Measurements from ENCODE around the gene NOTCH1. TPM values are rescaled to one million over a fixed set of nuclear protein-coding genes. Genes with fewer than 3 reads are reported as not detected.

Gene NOTCH1
- total and polyA plus RNA-seq, 9 donors, result 16.7 to 39.5 (median 27.1) TPM

DNA sequence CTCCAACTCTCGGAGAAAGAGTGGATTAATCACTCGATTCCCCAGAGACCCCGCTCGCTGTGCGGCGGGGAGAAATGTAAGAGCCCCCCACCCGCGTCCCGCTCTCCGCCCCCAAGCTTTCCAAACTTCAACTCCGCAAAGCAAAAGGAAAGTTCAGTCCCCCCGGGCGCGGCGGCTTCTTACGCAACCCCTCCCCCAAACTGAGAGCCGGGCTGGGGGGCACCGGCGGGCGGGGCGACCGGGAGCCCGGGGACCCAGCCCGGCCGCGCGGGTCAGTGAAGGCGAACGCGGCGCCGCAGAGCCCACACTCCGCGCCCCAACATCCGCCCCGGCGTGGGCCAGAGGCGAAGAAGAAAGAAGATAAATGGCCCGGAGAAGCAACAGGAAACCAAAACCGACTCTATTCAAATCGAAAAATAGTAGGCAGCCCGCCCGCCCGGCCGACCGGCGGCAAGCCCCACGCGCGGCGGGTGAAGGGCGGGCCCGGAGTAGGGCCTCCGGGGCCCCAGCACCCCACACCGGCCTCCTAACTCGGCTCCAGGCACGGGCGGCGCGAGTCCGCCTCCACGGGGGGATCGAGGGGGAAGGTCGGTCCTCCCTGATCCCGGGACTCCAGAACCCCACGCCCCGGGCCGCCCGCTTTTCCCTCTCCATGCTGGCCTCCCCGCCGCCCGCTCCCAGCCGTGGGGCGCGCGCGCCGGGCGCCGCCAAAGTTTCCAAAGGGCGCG is 720 bp downstream of the NOTCH1 start:
- Histone ChIP-seq H3K4me1 (ENCODE audit: control insufficient read depth, insufficient read depth, low read length) (peaks cover 69% of the 10 kb centered on the region), H3K4me3 (ENCODE audit: low read length) (peak overlapping the region; percentile 71), H3K9me3 (replicated peaks; ENCODE audit: control insufficient read depth, low read depth, low read length) (no peaks in the 10 kb centered on the region), H3K27ac (ENCODE audit: low read length) (peak overlapping the region; percentile 76), H3K36me3 (ENCODE audit: control insufficient read depth, insufficient read depth, low read length) (peaks cover 32% of the 10 kb centered on the region), H3K27me3 (ENCODE audit: control insufficient read depth, insufficient read depth, low read length) (no peaks in the 10 kb centered on the region)
- under 1% methylated on average over 73 of the region's 82 CpGs for WGBS (ENCODE audit: insufficient coverage)
- peak; percentile 52 for DNase-seq

DNA sequence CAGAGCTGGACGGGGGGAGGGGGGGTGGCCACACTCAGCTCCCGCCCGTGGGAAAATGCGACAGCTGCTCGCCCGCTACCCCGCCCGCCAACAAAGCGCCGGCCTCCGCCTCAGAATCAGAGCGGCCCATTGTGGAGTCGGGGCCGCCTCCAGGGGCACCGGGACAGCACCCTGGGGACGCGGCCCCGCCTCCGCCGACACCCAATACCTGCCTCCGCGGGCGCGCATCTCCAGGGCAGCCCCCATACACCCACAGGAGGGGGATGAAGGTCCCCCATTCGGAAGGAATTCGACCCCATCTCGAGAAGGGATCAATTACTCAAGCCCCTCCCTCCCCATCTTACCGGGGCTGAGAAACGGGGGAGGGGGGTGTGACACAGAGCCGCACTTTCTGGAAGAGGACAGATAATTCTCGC is 1.3 kb downstream of the NOTCH1 start:
- 0% methylated on average over 19 of the region's 31 CpGs for WGBS (ENCODE audit: insufficient coverage)
- Histone ChIP-seq H3K4me1 (ENCODE audit: control insufficient read depth, insufficient read depth, low read length) (peaks cover 72% of the 10 kb centered on the region), H3K27ac (ENCODE audit: low read length) (peak overlapping the region; percentile 76), H3K27me3 (ENCODE audit: control insufficient read depth, insufficient read depth, low read length) (no peaks in the 10 kb centered on the region), H3K36me3 (ENCODE audit: control insufficient read depth, insufficient read depth, low read length) (peaks cover 34% of the 10 kb centered on the region), H3K9me3 (replicated peaks; ENCODE audit: control insufficient read depth, low read depth, low read length) (no peaks in the 10 kb centered on the region), H3K4me3 (ENCODE audit: low read length) (peak overlapping the region; percentile 71)
- peak; percentile 80 for DNase-seq

DNA sequence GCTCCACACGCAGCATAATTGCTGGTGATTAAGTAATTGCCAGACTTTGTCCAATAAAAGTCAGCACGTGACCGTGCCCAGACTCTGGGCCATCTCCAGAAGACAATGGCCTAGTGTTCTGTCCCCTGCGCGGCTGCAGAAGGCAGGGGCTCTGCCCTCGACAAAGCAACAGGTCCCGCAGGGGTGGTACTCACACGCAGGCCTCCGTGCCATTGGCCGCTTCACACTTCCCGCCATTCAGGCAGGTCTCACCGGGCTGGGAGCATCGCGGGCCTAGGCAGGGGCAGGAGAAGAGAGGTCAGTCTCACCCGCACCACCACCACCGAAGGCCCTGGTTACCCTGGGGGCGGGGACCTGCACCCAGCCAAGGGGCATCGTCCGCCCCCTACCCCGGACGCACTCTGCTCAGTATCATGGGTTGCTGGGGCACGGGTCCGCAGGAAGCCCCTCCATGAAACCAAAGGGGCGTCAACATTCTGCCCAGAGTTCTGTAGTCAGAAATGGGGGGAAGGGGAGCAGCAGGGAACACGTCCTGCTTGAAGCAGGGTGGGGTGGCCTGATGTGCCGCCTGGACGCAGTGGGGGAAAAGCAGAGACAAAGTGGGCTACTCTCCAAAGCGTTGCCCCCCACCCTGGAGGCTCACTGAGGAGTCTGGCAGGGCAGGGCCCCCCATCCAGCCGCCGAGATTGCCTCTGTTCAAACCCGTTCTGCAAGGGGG is 1.9 kb downstream of the NOTCH1 start:
- WGBS (ENCODE audit: insufficient coverage), result 42% methylated on average over 27 of the region's 31 CpGs
- peaks cover 71% of the 10 kb centered on the region for H3K4me1 ChIP-seq (ENCODE audit: control insufficient read depth, insufficient read depth, low read length)
- peak; percentile 61 for DNase-seq
- H3K27me3 ChIP-seq (ENCODE audit: control insufficient read depth, insufficient read depth, low read length), result no peaks in the 10 kb centered on the region
- H3K36me3 ChIP-seq (ENCODE audit: control insufficient read depth, insufficient read depth, low read length), result peaks cover 34% of the 10 kb centered on the region
- peak overlapping the region; percentile 71 for H3K4me3 ChIP-seq (ENCODE audit: low read length)
- peak overlapping the region; percentile 65 for H3K27ac ChIP-seq (ENCODE audit: low read length)
- no peaks in the 10 kb centered on the region for H3K9me3 ChIP-seq (replicated peaks; ENCODE audit: control insufficient read depth, low read depth, low read length)

DNA sequence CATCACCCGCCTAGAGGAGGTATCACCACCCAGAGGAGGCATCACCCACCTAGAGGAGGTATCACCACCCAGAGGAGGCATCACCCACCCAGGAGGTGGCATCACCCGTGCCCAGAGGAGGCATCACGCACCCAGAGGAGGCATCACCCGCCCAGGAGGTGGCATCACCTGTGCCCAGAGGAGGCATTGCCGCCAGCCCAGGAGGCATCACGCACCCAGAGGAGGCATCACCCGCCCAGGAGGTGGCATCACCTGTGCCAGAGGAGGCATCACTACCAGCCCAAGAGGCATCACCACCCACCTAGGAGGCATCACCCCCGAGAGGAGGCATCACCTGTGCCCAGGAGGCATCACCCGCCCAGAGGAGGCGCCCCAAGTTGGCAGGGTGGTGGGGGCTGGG is 2.6 kb downstream of the NOTCH1 start:
- no peaks in the 10 kb centered on the region for H3K9me3 ChIP-seq (replicated peaks; ENCODE audit: control insufficient read depth, low read depth, low read length)
- H3K27ac ChIP-seq (ENCODE audit: low read length), result peak overlapping the region; percentile 65
- WGBS (ENCODE audit: insufficient coverage), result 94% methylated on average over 4 of the region's 10 CpGs
- peaks cover 37% of the 10 kb centered on the region for H3K36me3 ChIP-seq (ENCODE audit: control insufficient read depth, insufficient read depth, low read length)
- no peak for DNase-seq
- H3K4me3 ChIP-seq (ENCODE audit: low read length), result peak overlapping the region; percentile 71
- H3K4me1 ChIP-seq (ENCODE audit: control insufficient read depth, insufficient read depth, low read length), result peaks cover 76% of the 10 kb centered on the region
- no peaks in the 10 kb centered on the region for H3K27me3 ChIP-seq (ENCODE audit: control insufficient read depth, insufficient read depth, low read length)

DNA sequence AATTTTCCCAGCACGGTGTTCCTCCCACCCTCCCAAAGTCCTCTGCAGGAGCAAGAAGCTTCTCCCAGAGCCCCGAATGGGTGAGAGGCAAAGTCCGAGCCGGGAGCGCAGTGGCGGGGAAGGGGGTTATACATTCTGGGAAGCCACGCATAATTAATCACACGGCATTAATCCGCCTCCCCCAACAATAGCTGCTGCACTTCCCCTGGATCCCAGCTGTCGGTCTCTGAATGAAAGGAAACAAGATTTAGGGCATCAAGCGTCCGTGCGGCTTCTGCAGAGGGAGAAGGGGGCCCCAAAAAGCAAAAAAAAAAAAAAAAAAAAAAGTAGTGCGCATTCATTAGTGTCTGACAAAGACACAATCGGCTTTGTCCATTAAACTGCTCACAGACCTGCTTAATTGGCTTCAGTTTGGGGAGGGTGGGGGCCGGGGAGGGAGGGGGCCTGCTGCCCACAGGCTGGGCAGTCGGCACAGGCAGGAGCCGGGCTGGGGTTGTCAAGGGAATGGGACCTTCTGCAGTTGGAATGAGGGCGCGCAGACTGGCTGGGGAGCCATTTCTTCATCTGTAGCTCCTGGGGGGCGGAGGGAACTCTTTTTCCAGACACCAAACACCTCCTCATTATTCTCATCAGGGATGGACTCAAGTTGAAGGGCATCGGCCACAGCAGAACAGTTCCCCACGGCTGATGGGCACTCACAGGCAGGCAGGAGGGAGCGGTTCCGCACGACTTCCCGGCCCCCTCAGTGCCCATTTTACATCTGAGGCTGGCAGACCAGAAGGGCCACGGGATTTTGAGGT is 3.4 kb downstream of the NOTCH1 start:
- peak overlapping the region; percentile 65 for H3K27ac ChIP-seq (ENCODE audit: low read length)
- H3K36me3 ChIP-seq (ENCODE audit: control insufficient read depth, insufficient read depth, low read length), result peaks cover 41% of the 10 kb centered on the region
- no peak overlapping the region for H3K4me3 ChIP-seq (ENCODE audit: low read length)
- WGBS (ENCODE audit: insufficient coverage), result 67% methylated on average over 3 of the region's 28 CpGs
- DNase-seq, result no peak
- H3K9me3 ChIP-seq (replicated peaks; ENCODE audit: control insufficient read depth, low read depth, low read length), result no peaks in the 10 kb centered on the region
- H3K27me3 ChIP-seq (ENCODE audit: control insufficient read depth, insufficient read depth, low read length), result no peaks in the 10 kb centered on the region
- peaks cover 71% of the 10 kb centered on the region for H3K4me1 ChIP-seq (ENCODE audit: control insufficient read depth, insufficient read depth, low read length)

DNA sequence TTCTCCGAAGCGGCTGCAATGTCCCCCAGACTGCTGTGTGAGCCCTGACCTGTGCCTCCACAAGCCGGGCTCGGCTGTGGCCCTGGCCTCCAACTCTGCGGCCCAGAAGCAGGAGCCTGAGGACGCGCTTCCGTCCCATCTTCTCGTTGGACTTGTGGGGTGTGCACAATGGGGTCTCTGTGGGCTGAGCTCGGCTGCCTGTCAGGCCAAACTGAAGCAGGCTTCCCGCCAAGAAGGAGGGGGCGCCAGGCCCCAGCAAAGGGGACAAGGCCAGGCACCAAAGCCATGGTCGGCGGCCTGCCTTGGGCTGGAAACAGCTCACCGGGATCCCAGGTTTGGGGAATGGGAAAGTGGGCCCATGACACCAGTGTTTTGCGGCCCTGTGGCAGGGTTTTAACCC is 4.1 kb downstream of the NOTCH1 start:
- Histone ChIP-seq H3K27me3 (ENCODE audit: control insufficient read depth, insufficient read depth, low read length) (no peaks in the 10 kb centered on the region), H3K4me3 (ENCODE audit: low read length) (no peak overlapping the region), H3K27ac (ENCODE audit: low read length) (peak overlapping the region; percentile 1), H3K9me3 (replicated peaks; ENCODE audit: control insufficient read depth, low read depth, low read length) (no peaks in the 10 kb centered on the region), H3K36me3 (ENCODE audit: control insufficient read depth, insufficient read depth, low read length) (peaks cover 49% of the 10 kb centered on the region), H3K4me1 (ENCODE audit: control insufficient read depth, insufficient read depth, low read length) (peaks cover 65% of the 10 kb centered on the region)
- no peak for DNase-seq
- 69% methylated on average over 13 of the region's 16 CpGs for WGBS (ENCODE audit: insufficient coverage)

DNA sequence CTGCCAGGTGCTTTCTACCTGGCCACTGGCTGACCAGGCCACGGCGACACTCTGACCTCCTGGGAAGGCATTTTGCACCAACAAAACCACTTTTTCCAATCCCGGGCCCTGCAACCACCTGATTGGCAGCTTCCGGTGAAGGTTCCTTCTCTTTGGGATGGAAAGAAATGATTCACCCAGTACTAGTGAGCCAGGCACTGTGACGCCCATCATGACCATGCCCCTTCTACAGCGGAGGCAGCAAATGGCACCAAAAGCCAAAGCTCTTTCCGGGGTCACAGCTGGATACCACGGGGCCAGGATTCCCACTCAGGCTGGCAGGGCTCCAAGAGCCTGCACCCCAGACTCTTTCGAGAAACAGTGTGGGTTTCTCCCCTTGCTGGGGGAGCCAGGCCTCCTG is 4.7 kb downstream of the NOTCH1 start:
- H3K9me3 ChIP-seq (replicated peaks; ENCODE audit: control insufficient read depth, low read depth, low read length), result no peaks in the 10 kb centered on the region
- no peaks in the 10 kb centered on the region for H3K27me3 ChIP-seq (ENCODE audit: control insufficient read depth, insufficient read depth, low read length)
- H3K36me3 ChIP-seq (ENCODE audit: control insufficient read depth, insufficient read depth, low read length), result peaks cover 52% of the 10 kb centered on the region
- no peak for DNase-seq
- no peak overlapping the region for H3K4me3 ChIP-seq (ENCODE audit: low read length)
- WGBS (ENCODE audit: insufficient coverage), result 72% methylated on average over 6 of the region's 9 CpGs
- peak overlapping the region; percentile 91 for H3K27ac ChIP-seq (ENCODE audit: low read length)
- peaks cover 66% of the 10 kb centered on the region for H3K4me1 ChIP-seq (ENCODE audit: control insufficient read depth, insufficient read depth, low read length)

DNA sequence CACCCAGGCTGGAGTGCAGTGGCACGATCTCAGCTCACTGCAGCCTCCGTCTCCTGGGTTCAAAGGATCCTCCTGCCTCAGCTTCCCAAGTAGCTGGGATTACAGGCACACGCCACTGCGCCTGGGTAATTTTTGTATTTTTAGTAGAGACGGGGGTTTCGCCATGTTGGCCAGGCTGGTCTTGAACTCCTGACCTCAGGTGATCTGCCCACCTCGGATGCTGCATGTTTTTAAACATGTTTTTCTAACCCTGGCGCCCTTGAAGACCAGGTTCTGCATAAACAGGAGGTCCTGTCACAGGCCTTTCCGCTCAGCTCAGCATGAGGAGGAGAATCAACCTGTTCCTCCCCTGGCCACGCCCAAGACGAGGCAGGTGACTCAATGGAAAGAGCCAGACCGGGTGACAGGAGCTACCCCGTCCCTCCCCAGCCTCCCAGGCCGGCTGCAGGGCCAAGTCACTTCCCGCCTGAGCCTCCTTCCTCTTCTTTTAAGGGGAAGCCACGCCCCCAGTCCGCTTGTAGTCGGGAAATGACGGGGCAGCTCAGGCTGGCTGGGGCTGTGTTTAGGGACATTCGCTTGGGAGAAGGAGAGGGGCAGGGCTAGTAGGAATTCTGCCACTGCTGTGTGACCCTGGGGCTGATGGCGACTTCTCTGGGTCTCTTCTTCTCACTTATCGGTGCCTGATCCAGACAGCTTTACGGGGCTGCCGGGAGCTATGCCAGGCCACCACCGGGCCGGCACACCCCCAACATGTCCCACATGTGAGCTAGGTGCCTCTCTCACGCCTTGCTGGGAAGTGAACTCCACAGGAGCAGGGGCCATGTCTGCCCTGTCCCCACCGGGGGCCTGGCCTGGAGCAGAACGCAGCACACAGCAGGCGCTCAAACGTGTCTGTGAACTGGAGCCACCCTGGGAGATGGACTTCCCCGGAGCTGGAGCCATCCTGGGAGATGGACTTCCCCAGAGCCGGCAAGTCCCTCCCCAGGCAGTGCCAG is 6.1 kb downstream of the NOTCH1 start:
- 75% methylated on average over 19 of the region's 33 CpGs for WGBS (ENCODE audit: insufficient coverage)
- Histone ChIP-seq H3K4me1 (ENCODE audit: control insufficient read depth, insufficient read depth, low read length) (peaks cover 73% of the 10 kb centered on the region), H3K9me3 (replicated peaks; ENCODE audit: control insufficient read depth, low read depth, low read length) (no peaks in the 10 kb centered on the region), H3K4me3 (ENCODE audit: low read length) (no peak overlapping the region), H3K27me3 (ENCODE audit: control insufficient read depth, insufficient read depth, low read length) (no peaks in the 10 kb centered on the region), H3K36me3 (ENCODE audit: control insufficient read depth, insufficient read depth, low read length) (peaks cover 52% of the 10 kb centered on the region), H3K27ac (ENCODE audit: low read length) (peak overlapping the region; percentile 91)
- peak; percentile 90 for DNase-seq

DNA sequence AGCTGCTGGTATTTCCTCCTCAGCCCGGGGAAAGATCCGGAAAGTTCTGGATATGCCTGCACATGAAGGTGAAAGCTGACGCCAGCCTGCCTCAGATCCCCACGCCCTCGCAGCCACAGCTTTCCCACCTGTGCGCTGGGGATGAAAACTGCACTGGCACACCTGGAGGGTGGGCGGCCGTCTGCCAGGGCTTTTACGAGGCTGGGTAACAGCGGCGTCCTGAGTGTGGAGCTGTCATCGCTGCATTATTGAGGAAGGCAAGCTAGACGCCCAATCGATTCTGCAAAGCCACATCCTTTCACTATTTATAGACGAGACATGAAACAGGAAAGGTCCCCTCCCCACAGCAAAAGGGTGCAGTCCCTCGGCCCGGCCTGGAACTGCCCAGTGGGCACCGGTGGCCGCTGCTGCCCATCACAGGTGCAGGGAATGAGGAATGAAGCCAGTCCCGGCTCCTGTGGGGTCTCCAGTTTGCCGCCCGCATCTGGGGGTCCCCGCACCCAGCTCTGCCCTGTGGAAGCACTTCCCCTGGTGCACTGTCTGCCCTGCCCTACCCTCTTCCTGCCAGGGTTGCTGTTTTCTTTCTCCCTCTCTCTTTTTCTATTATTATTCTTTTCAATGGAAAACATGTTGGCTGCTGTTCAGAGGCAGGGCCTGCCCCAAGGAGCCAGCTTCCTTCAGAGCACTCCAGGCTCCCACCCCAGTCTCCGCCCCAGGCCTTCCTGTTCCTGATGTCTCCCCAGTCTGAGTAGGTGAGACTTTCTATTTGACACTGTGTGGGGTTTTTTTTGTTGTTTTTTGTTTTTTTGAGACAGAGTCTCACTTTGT is 7.0 kb downstream of the NOTCH1 start:
- Histone ChIP-seq H3K27ac (ENCODE audit: low read length) (peak overlapping the region; percentile 81), H3K4me1 (ENCODE audit: control insufficient read depth, insufficient read depth, low read length) (peaks cover 69% of the 10 kb centered on the region), H3K9me3 (replicated peaks; ENCODE audit: control insufficient read depth, low read depth, low read length) (no peaks in the 10 kb centered on the region), H3K27me3 (ENCODE audit: control insufficient read depth, insufficient read depth, low read length) (no peaks in the 10 kb centered on the region), H3K4me3 (ENCODE audit: low read length) (no peak overlapping the region), H3K36me3 (ENCODE audit: control insufficient read depth, insufficient read depth, low read length) (peaks cover 56% of the 10 kb centered on the region)
- 59% methylated on average over 18 of the region's 24 CpGs for WGBS (ENCODE audit: insufficient coverage)
- DNase-seq, result no peak
